HG03558 (cell line): ENCODE results near the gene NUDT3.
"Not testable (repeated sequence)": the region's sequence is repeated elsewhere in the genome, so short reads cannot be mapped to it uniquely, and the experiment has no call there.

ENCODE experiments used
- ATAC-seq: cut with Tn5 transposase; IDR thresholded peaks from one replicate; pipeline ENCODE4 v1.9.1; 2021; ENCODE audit warnings: moderate number of reproducible peaks; ENCODE audit not compliant: unreplicated experiment; ENCODE audit errors: extremely low read depth

The NUDT3 gene

DNA sequence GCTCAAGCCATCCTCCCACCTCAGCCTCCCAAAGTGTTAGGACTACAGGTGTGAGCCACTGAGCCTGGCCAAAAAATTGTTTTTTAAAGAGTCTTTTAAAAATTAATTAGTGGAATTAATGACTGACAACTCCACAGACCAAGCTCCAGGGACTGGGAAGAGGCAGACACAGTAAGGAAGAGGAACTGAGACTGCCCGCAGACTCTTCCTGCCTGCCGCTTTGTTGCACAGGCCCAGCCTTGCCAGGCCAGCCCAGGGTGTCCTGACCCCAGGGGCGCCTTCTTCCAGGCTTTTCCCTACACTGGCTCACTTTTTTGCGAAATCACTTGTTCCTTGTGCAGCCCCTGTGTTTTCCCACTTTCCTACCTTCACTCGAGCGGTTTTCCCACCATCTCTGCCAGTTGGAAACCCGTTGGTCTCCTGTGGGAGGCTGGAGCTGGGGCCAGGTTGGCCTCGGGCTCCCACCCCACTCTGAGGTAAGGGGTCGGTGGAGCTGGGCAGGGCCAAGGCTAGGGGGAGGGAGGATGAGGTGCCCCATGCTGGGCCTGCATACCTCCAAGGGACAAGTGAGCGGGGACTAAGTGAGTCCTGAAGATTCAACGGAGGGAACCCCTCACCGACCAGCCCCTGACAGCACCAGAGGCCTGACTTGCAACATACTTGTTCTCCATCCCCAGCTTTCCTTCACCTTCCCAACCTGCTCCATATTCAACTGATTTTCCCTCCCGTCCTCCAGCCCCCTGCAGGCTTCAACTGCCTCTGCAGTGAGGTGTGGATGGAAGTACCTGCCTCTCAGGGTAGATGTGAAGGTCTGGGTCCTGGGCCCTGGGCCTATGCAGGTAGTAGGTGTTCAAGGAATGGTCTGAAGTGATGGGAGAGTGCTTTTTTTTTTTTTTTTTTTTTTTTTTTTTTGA lies 120.2 kb downstream of the NUDT3 start:
- ATAC-seq, result no peak

DNA sequence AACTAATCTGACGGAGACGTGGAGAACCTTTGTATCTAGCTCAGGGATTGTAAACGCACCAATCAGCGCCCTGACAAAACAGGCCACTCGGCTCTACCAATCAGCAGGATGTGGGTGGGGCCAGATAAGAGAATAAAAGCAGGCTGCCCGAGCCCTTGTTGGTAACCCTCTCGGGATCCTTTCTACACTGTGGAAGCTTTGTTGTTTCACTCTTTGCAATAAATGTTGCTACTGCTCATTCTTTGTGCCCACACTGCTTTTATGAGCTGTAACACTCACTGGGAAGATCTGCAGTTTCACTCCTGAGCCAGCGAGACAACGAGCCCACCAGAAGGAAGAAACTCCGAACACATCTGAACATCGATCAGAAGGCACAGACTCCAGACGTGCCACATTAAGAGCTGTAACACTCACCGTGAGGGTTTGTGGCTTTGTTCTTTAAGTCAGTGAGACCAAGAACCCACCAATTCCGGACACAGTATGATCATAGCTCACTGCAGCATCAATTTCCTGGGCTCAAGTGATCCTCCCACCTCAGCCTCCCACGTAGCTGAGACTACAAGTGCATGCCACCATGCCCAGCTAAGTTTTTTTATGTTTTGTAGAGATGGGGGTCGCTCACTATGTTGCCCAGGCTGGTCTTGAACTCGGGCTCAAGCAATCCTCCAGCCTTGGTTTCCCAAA lies 122.7 kb downstream of the NUDT3 start:
- ATAC-seq, result not testable (repeated sequence)

DNA sequence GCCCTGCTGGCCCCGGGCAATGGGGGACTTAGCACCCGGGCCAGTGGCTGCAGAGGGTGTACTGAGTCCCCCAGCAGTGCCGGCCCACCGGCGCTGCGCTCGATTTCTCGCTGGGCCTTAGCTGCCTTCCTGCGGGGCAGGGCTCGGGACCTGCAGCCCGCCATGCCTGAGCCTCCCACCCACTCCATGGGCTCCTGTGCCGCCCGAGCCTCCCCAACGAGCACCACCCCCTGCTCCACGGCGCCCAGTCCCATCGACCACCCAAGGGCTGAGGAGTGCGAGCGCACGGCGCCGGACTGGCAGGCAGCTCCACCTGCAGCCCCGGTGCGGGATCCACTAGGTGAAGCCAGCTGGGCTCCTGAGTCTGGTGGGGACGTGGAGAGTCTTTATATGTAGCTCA lies 123.3 kb downstream of the NUDT3 start:
- not testable (repeated sequence) for ATAC-seq

DNA sequence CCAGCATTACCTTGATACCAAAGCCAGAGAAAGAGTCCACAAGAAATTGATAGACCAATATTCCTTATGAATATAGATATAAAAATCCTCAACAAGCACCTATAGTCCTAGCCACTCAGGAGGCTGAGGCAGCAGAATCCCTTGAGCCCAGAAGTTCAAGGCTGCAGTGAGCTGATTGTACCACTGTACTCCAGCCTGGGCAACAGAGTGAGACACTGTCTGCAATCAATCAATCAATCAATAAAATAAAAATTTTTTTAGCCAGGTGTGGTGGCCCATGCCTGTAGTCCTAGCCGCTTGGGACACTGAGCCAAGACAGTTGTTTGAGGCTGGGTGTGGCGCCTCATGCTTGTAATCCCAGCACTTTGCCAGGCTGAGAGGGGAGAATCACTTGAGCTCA lies 124.7 kb downstream of the NUDT3 start:
- ATAC-seq, result no peak

DNA sequence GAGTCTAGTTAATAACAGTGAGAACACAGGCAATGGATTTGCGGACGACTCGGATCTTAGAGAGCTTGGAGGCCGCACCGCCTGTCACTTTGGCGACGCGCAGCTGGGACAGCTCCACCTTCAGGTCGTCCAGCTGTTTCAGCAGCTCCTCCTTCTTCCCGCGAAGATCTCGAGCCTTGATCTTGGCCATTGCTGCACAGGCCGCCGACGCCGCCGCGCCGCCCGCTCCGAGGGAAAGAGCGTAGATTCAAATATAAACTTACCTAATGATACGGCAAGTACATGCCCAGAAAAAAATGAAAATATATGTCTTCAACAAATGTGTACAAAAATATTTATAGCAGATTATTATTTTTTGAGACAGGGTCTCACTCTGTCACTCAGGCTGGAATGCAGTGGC lies 129.0 kb downstream of the NUDT3 start:
- ATAC-seq, result not testable (repeated sequence)

DNA sequence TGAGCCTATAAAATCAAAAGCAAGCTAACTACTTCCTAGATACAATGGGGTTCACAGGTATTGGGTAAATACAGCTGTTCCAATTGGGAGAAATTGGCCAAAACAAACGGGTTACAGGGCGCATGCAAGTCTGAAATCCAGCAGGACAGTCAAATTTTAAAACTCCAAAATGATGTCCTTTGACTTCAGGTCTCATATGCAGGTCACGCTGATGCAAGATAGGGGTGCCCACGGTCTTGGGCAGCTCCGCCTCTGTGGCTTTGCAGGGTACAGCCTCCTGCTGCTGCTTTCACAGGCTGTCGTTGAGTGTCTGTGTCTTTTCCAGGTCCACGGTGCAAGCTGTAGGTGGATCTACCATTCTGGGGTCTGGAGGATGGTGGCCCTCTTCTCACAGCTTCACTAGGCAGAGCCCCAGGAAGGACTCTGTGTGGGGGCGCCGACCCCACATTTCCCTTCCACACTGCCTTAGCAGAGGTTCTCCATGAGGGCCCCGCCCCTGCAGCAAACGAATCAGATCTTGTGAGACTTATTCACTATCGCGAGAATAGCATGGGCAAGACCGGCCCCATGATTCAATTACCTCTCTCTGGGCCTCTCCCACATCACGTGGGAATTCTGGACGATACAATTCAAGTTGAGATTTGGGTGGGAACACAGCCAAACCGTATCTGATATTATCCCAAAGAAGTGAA lies 131.7 kb downstream of the NUDT3 start:
- ATAC-seq, result no peak

DNA sequence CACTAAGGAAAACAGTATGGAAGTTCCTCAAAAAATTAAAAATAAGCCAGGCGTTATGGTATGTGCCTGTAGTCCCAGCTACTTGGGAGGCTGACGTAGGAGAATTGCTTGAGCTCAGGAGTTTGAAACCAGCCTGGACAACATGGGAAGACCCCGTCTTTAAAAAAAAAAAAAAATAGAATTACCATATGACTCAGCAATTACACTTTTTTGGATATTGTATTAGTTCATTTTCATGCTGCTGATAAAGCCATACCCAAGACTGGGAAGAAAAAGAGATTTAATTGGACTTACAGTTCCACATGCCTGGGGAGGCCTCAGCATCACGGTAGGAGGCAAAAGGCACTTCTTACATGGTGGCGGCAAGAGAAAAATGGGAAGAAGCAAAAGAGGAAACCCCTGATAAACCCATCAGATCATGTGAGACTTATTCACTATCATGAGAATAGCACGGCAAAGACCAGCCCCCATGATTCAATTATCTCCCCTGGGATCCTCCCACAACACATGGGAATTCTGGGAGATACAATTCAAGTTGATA lies 132.9 kb downstream of the NUDT3 start:
- no peak for ATAC-seq

DNA sequence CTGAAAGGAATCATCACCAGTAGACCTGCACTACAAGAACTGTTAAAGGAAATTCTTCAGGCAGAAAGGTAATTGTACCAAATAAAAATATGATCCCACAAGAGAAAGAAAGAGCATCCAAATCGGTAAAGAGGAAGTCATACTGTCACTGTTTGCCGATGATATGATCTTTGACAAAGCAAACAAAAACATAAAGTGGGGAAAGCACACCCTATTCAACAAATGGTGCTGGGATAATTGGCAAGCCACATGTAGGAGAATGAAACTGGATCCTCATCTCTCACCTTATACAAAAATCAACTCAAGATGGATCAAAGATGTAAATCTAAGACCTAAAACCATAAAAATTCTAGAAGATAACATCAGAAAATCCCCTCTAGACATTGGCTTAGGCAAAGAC lies 140.1 kb downstream of the NUDT3 start:
- ATAC-seq, result not testable (repeated sequence)

DNA sequence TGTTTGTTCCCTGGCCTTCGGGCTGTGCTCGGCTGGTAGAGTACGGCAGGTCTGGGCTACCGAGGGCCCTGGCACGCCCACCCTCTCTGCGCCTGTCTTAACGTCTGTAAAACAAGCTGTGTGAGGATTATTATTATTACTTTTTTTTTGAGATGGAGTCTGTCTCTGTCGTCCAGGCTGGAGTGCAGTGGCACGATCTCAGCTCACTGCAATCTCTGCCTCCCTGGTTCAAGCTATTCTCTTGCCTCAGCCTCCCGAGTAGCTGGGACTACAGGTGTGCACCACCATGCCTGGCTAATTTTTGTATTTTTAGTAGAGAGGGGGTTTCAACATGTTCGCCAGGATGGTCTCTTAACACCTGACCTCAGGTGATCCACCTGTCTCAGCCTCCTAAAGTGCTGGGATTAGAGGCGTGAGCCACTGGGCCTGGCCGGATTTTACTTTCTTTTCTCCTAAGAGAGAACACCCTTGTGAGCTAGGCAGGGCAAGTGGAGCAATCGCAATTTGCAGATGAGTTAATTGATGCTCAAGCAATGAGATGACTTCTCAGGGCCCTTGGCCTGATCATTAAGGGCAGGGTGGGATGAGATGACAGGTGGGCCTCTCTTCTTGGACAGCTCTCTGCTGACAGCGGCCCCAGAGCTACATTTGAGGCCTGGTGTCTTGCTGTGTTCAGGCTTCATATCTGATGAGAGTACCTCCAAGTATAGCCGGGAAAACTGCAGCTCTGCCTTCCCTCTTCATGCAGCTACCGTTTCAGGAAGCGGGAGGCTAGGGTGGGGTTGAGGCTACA lies 142.8 kb downstream of the NUDT3 start:
- ATAC-seq, result no peak

DNA sequence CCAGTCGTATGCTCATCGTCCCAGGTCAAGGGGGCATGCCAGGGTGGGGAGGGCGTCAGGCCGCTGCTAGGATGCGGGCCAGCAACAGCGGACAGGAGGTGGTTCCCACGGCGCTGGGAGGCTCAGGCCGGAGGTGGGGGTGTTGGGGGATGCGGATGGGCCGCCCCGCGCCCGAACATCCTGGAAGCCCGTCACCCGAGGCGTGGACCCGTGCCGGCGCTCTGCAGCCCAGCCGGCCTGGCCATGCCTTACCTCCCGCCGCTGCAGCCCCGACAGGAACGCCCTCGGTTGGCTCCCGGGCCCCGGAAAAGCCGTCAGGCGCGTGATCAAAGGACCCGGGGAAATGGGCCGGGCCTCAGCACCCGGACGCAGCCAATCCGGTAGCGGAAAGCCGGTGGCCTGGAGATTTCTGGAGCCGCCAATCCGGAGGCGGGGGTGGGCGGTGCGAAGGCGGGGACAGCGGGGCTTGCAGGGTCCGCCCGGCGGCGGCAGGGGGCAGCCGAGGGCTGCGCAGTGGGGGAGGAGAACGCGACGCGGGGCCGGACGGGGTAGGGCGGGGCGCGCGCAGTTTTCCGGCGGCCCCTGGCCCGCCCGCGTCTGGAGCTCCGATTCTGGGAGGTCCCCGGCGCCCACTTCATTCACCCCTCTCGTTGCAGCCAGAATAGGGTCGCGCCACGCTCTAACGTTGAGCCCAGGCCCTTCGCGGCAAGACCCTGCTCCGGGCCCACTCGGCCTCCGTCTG lies 143.6 kb downstream of the NUDT3 start, which contains the start of gene SMIM29:
SMIM29 (minus strand) TSS at position 280 of the 742 bp plus-strand sequence. CDS start 1,215 bp downstream, outside the sequence.
- peak; percentile 48 for ATAC-seq

DNA sequence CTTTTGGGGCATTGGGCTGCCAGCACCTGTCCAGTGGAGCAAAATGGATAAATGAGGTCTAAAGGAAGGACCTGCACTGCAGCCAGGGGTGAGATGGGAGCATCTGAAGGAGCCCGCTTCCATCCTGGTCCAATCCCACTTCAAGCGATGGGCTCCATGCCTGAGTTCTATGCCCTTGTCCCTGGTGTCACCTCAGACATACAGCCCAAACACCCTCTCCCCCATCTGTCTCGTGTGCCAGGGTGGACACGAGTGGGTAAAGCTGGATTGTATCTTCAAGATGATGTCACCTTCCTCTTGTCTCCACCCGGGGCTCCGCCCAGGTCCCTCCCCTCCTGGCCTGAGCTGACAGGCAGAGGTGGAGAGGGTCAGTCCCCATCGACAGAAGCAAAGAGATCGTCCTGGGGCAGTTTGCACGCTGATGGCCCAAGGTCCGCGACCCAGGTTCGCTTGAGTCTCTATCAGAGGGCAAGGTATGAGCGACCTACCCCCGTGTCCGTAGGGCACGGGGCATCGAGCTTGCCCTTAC lies 144.2 kb downstream of the NUDT3 start:
- no peak for ATAC-seq

DNA sequence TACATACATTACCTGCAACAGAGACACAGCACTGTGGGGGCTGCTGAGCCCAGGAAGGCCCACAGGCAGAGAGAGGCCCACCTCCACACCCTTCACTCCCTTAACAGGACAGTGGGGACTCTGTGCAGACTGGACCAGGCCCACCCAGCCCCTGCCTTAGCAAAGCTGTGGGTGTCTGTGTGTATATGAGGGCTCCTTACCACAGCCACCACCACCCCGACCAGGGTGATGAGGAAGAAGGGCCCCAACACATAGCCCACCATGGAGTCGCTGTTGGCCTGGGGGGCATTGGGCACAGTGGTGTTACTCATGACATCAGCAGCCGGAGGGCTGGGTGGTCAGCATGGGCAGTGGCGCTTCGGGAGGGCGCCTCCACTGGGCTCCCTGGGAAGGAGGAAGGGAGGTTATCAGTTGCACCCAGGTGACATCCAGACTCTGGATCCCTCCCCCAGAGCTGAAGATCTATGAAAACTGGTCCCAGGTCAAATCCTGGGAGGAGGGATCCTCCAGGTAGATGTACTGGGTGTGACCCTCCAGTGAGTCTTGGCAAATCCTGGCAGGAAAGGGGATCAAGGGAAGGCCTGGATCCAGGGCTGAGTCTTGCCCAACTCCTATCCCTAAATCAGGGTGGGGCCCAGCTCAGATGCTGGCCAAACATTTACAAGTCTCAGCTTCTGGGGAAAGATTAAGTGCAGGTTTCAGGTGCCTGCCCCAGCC lies 144.8 kb downstream of the NUDT3 start:
- ATAC-seq, result no peak

DNA sequence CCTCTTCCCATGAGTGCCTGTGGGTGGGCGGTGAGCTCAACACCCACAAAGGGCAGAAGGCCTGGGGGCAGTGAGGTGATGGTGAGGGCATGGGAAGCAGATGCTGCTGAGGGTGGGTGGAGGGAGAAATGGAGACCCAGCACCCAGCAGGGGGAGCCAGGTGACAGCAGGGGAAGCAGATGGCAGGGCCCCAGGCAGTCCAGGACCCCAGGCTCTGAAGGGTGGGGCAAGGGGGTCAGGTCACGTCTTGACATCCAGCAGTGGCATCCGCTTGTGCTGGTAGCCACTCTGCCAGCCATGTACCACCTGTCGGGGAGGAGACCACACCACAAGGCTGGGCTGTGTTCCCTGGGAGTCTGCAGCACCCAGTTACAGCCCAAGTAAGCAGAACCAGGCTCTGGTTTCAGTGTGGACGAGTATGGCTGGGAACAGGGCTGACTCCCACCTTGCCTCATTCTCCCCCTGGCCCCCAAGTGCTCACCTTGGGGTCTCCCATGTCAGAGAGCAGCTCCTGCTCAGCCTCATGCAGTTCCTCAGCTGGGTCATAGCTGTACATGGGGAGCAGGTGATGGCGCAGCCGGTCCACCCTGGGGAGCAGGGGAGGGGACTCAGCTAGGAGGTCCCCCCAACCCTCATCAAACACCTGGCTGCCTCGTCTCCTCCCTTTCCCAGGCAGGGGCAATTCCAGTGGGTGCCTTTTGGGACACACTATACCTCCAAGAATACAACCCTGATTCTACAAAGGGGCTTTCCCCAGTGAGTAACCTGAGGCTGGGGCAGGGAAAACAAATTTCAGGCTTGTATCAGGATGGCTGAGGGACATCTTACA lies 145.7 kb downstream of the NUDT3 start:
- ATAC-seq, result no peak

DNA sequence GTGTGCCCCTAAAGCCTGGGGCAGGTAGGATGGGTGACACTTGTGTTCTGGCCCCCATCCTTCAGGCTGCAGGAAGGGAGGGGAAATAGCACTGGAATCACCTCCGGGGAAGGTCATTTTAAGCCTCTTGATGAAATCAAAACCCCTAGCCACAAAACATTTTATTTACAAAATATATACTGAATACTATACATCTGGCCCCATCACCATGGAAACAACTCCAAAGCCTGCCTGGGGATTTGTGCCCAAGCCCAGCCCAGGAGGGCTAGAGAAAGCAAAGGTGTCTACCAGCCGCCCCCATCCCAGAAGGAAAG lies 146.3 kb downstream of the NUDT3 start:
- ATAC-seq, result no peak

DNA sequence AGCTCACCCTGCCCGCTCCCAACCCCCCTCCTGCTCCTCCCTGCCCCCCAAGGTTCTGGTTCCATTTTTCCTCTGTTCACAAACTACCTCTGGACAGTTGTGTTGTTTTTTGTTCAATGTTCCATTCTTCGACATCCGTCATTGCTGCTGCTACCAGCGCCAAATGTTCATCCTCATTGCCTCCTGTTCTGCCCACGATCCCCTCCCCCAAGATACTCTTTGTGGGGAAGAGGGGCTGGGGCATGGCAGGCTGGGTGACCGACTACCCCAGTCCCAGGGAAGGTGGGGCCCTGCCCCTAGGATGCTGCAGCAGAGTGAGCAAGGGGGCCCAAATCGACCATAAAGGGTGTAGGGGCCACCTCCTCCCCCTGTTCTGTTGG lies 146.7 kb downstream of the NUDT3 start:
- not testable (repeated sequence) for ATAC-seq

DNA sequence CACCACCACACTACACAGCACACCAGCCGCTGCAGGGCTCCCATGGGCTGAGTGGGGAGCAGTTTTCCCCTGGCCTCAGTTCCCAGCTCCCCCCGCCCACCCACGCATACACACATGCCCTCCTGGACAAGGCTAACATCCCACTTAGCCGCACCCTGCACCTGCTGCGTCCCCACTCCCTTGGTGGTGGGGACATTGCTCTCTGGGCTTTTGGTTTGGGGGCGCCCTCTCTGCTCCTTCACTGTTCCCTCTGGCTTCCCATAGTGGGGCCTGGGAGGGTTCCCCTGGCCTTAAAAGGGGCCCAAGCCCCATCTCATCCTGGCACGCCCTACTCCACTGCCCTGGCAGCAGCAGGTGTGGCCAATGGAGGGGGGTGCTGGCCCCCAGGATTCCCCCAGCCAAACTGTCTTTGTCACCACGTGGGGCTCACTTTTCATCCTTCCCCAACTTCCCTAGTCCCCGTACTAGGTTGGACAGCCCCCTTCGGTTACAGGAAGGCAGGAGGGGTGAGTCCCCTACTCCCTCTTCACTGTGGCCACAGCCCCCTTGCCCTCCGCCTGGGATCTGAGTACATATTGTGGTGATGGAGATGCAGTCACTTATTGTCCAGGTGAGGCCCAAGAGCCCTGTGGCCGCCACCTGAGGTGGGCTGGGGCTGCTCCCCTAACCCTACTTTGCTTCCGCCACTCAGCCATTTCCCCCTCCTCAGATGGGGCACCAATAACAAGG lies 147.3 kb downstream of the NUDT3 start:
- ATAC-seq, result not testable (repeated sequence)
